MM.1S (cell line): ENCODE results near the gene CHRNG.
A peak's percentile ranks its signal among the peaks of the same experiment; 100 is the strongest.

Experiments used
- DNase-seq: peaks from one replicate; pipeline ENCODE4 v3.0.0-alpha.2; 2015
- H2AFZ ChIP-seq: fragments of 300-600 bp; sonication (generic); 2 replicates; pipeline ENCODE4 v1.6.0; 2016; ENCODE audit warnings: antibody characterized with exemption, low read length
- H3F3A ChIP-seq: fragments of 300-600 bp; sonication (generic); 2 replicates; pipeline ENCODE4 v1.6.1; 2016; ENCODE audit warnings: mild to moderate bottlenecking, antibody characterized with exemption, low read length, moderate library complexity, mixed read lengths; ENCODE audit not compliant: insufficient read depth
- H3K27ac ChIP-seq: fragments of 300-600 bp; sonication (generic); 2 replicates; pipeline ENCODE4 v1.5.1; 2016; ENCODE audit warnings: mild to moderate bottlenecking, low read length
- H3K27me3 ChIP-seq: fragments of 300-600 bp; sonication (generic); replicated peaks from 2 replicates; pipeline ENCODE4 v1.6.0; 2016; ENCODE audit warnings: low read length; ENCODE audit not compliant: insufficient read depth
- H3K36me3 ChIP-seq: fragments of 300-600 bp; sonication (generic); replicated peaks from 2 replicates; pipeline ENCODE4 v1.6.1; 2016; ENCODE audit warnings: mild to moderate bottlenecking, low read length, mixed read lengths; ENCODE audit not compliant: insufficient read depth
- H3K4me1 ChIP-seq: fragments of 300-600 bp; sonication (generic); 2 replicates; pipeline ENCODE4 v1.6.1; 2016; ENCODE audit warnings: low read length, mixed read lengths
- H3K4me2 ChIP-seq: fragments of 300-600 bp; sonication (generic); 2 replicates; pipeline ENCODE4 v1.6.0; 2016; ENCODE audit warnings: low read depth, low read length
- H3K4me3 ChIP-seq: fragments of 300-600 bp; sonication (generic); 2 replicates; pipeline ENCODE4 v1.5.1; 2016; ENCODE audit warnings: low read length, mixed read lengths
- H3K79me2 ChIP-seq: fragments of 300-600 bp; sonication (generic); 2 replicates; pipeline ENCODE4 v1.6.1; 2016; ENCODE audit warnings: mixed run types, low read length, mixed read lengths
- H3K9ac ChIP-seq: fragments of 300-600 bp; sonication (generic); 2 replicates; pipeline ENCODE4 v1.6.1; 2016; ENCODE audit warnings: low read length, mixed read lengths
- H3K9me2 ChIP-seq: fragments of 300-600 bp; sonication (generic); replicated peaks from 2 replicates; pipeline ENCODE4 v1.6.1; 2016; ENCODE audit warnings: mild to moderate bottlenecking, low read length, mixed read lengths; ENCODE audit not compliant: insufficient read depth
- H3K9me3 ChIP-seq: fragments of 300-600 bp; sonication (generic); replicated peaks from 2 replicates; pipeline ENCODE4 v1.6.1; 2016; ENCODE audit warnings: mild to moderate bottlenecking, low read length, mixed read lengths; ENCODE audit not compliant: insufficient read depth
- H4K20me1 ChIP-seq: fragments of 300-600 bp; sonication (generic); 2 replicates; pipeline ENCODE4 v1.6.1; 2016; ENCODE audit warnings: mild to moderate bottlenecking, low read length, moderate library complexity, mixed read lengths; ENCODE audit not compliant: insufficient read depth
- CTCF ChIP-seq: fragments of 300-600 bp; sonication (generic); IDR thresholded peaks from 2 replicates; pipeline ENCODE4 v1.5.1; 2016; ENCODE audit warnings: antibody characterized with exemption, low read length, mixed read lengths
- EZH2 ChIP-seq: fragments of 300-600 bp; sonication (generic); optimal IDR thresholded peaks from 2 replicates; pipeline ENCODE3; 2017; ENCODE audit warnings: low read depth, mild to moderate bottlenecking, antibody characterized with exemption, low read length, mixed read lengths
- EZH2phosphoT487 ChIP-seq: fragments of 300-600 bp; sonication (generic); IDR thresholded peaks from 2 replicates; pipeline ENCODE4 v1.6.1; 2018; ENCODE audit warnings: antibody characterized with exemption, low read length

The CHRNG gene

GRCh38 chr2:232577841-232578240 is 38.3 kb downstream of the CHRNG start:
- H3K4me3 ChIP-seq: no peak overlapping the region
- TF ChIP-seq EZH2 (no peak), CTCF (no peak), EZH2phosphoT487 (no peak)
- H3K9ac ChIP-seq: no peak overlapping the region
- H3K27ac ChIP-seq: no peak overlapping the region
- H3K36me3 ChIP-seq: no peaks in the 10 kb centered on the region
- H3F3A ChIP-seq: peaks cover 5% of the 10 kb centered on the region; the same call in 1 of the 2 replicates
- no peaks in the 10 kb centered on the region for H3K27me3 ChIP-seq
- DNase-seq: no peak
- peaks cover 32% of the 10 kb centered on the region for H3K4me1 ChIP-seq
- no peaks in the 10 kb centered on the region for H4K20me1 ChIP-seq
- no peaks in the 10 kb centered on the region for H3K79me2 ChIP-seq
- H2AFZ ChIP-seq: no peak overlapping the region
- no peak overlapping the region for H3K4me2 ChIP-seq
- no peaks in the 10 kb centered on the region for H3K9me3 ChIP-seq
- no peaks in the 10 kb centered on the region for H3K9me2 ChIP-seq

- Histone ChIP-seq H3K27ac (no peak overlapping the region), H4K20me1 (no peaks in the 10 kb centered on the region), H3K9me3 (no peaks in the 10 kb centered on the region), H3K27me3 (no peaks in the 10 kb centered on the region), H3K9me2 (no peaks in the 10 kb centered on the region), H3K4me3 (no peak overlapping the region), H3K4me1 (peaks cover 32% of the 10 kb centered on the region), H3F3A (peaks cover 5% of the 10 kb centered on the region; the same call in 1 of the 2 replicates), H3K36me3 (no peaks in the 10 kb centered on the region), H3K4me2 (no peak overlapping the region), H3K79me2 (no peaks in the 10 kb centered on the region), H2AFZ (no peak overlapping the region), H3K9ac (no peak overlapping the region)
- no peak for DNase-seq
- TF ChIP-seq EZH2phosphoT487 (no peak), CTCF (no peak), EZH2 (no peak)
These were observed 39.1 kb downstream of the CHRNG start for GRCh38 chr2:232578626-232579025.

GRCh38 chr2:232580648-232580981 is 41.1 kb downstream of the CHRNG start:
- H3K9ac ChIP-seq: no peak overlapping the region
- H3K27me3 ChIP-seq: no peaks in the 10 kb centered on the region
- H3F3A ChIP-seq: peaks cover 5% of the 10 kb centered on the region; the same call in 1 of the 2 replicates
- H3K27ac ChIP-seq: peak overlapping the region; percentile 44; the same call in 1 of the 2 replicates
- H4K20me1 ChIP-seq: no peaks in the 10 kb centered on the region
- H3K4me1 ChIP-seq: peaks cover 32% of the 10 kb centered on the region
- peak overlapping the region; percentile 19 for H3K4me2 ChIP-seq
- no peaks in the 10 kb centered on the region for H3K79me2 ChIP-seq
- no peaks in the 10 kb centered on the region for H3K9me2 ChIP-seq
- no peak overlapping the region for H3K4me3 ChIP-seq
- H2AFZ ChIP-seq: no peak overlapping the region
- H3K36me3 ChIP-seq: no peaks in the 10 kb centered on the region
- H3K9me3 ChIP-seq: no peaks in the 10 kb centered on the region
- no peak for DNase-seq
- TF ChIP-seq EZH2 (no peak), EZH2phosphoT487 (no peak), CTCF (no peak)
